ENCODE measurements around the gene TMEM132C. TPM values are rescaled to one million over a fixed set of nuclear protein-coding genes. Genes with fewer than 3 reads are reported as not detected.
"Not testable (repeated sequence)": the region's sequence is repeated elsewhere in the genome, so short reads cannot be mapped to it uniquely, and the experiment has no call there.

TMEM132C gene
- not detected for total RNA-seq

DNA sequence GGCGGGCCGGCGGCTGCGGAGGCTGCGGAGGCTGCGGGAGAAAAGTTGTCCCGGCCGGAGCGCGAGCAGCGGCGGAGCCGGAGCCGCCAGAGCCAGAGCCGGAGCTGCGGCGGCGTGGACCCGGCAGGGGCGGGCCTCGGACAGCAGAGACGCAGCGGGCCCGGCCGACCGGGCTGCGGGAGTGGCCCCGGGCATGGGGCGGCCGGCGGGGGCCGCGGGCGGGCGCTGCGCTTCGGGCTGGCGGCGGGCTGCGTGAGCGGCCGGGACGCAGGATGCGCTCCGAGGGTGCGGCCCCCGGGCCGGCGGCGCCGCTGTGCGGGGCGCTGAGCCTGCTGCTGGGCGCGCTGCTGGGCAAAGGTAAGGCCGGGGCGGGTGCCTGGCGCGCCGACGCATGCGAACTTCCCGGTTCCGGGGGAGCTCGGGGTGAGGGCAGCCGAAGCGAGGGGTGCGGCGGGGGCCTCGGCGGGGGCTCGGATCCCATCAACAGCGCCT is at the start of gene TMEM132C:
TSS of gene TMEM132C (plus strand) at position 40 of the 492 bp plus-strand sequence. CDS start at position 273, 233 bp downstream.
- Mint-ChIP-seq H3K27ac (no peak within 1 kb of the TSS), H3K4me1 (no peaks in the 10 kb centered on the region), H3K36me3 (no peaks in the 10 kb centered on the region), H3K4me3 (no peak within 1 kb of the TSS), H3K27me3 (peaks cover 35% of the 10 kb centered on the region), H3K9me3 (ENCODE audit: low read depth) (peaks cover 2% of the 10 kb centered on the region)
- ATAC-seq: no peak
- CTCF ChIA-PET: no interaction called here
- DNase-seq: no peak

GRCh38 chr12:128224226-128224625 is 42.7 kb upstream of the TMEM132C start:
- Mint-ChIP-seq H3K4me3 (no peak overlapping the region), H3K27me3 (no peaks in the 10 kb centered on the region), H3K9me3 (ENCODE audit: low read depth) (peaks cover 2% of the 10 kb centered on the region), H3K4me1 (no peaks in the 10 kb centered on the region), H3K27ac (no peak overlapping the region), H3K36me3 (no peaks in the 10 kb centered on the region)
- CTCF ChIA-PET: no interaction called here
- DNase-seq (no peak), ATAC-seq (no peak)

DNA sequence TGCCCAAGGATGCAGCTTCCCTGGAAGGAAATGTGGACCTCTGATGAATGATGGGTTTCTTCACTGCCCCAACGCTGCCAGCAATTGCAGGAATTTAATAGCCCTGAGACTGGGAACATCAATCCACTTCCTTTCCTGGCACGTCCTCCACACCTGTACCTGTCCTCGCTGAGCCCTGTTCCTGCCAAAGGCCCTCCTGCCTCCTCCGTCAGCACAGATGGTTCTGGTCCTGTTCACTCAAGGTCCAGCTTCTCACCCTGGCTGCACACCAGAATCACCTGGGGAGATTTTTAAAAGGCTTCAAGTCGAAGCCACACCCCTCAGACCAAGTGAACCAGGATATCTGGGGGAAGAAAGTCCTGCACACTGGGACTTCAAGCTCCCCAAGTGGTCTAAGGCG is 38.4 kb upstream of the TMEM132C start:
- ATAC-seq (no peak), DNase-seq (no peak)
- H3K4me1 Mint-ChIP-seq: no peaks in the 10 kb centered on the region
- no peak overlapping the region for H3K4me3 Mint-ChIP-seq
- CTCF ChIA-PET: no interaction called here
- no peaks in the 10 kb centered on the region for H3K27me3 Mint-ChIP-seq
- no peak overlapping the region for H3K27ac Mint-ChIP-seq
- no peaks in the 10 kb centered on the region for H3K36me3 Mint-ChIP-seq
- peaks cover 8% of the 10 kb centered on the region for H3K9me3 Mint-ChIP-seq (ENCODE audit: low read depth)

DNA sequence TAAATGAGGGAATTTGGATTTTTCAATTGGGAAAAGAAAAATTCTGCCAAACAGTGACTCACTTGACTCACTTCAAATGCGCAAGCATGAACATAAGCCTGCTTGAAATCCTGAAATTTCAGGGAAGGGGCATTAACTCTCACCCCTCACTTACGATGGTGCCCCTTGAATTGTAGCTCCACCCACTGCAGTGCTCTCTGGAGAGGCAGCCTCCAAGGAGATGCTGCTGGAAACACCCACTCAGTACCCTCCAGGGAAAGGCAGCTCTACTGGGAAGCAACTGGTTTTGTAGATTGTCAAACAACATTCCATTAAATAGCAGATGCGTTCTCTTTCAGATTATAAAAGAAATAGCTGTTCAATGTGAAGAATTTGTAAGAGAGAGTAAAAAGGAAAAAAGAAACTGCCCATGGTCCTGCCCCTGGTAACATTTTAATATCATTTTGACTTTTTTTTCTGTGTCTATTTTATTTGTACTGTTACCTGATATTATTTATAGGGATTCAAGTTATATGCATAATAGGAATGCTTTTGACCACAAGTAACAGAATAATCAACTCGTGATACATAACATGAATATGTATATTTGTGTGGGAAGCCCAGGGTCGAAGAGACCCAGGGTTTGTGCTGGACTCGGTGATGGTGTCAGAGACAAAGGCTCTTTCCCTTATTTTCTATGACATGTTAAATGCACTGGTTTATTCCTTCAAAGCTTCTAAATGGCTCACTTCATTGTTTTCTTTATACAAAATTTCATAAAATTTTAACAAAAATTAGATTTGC is 31.1 kb upstream of the TMEM132C start:
- peaks cover 16% of the 10 kb centered on the region for H3K9me3 Mint-ChIP-seq (ENCODE audit: low read depth)
- CTCF ChIA-PET: no interaction called here
- H3K27ac Mint-ChIP-seq: no peak overlapping the region
- H3K4me1 Mint-ChIP-seq: no peaks in the 10 kb centered on the region
- H3K4me3 Mint-ChIP-seq: no peak overlapping the region
- H3K36me3 Mint-ChIP-seq: no peaks in the 10 kb centered on the region
- no peak for DNase-seq
- no peak for ATAC-seq
- H3K27me3 Mint-ChIP-seq: no peaks in the 10 kb centered on the region

DNA sequence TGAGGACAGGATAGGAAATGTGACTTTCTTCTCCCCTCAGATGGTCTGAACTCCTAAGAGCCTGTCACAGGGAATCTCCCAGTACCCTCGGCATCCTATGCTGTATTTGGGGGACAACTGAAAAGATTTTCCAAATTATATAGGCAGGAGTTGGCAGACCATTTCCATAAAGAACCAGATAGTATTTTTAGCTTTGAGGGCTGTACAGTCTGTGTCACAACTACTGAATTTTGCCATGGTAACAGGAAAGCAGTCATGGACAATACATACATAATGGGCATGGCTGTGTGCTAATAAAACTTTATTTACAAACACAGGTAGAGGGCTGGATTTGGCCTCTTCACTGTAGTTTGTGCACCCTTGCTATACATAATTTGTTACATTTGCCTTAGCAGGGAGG is 30.4 kb upstream of the TMEM132C start:
- ATAC-seq: no peak
- no peak overlapping the region for H3K27ac Mint-ChIP-seq
- no peak for DNase-seq
- no peaks in the 10 kb centered on the region for H3K36me3 Mint-ChIP-seq
- H3K4me1 Mint-ChIP-seq: no peaks in the 10 kb centered on the region
- no peaks in the 10 kb centered on the region for H3K27me3 Mint-ChIP-seq
- H3K9me3 Mint-ChIP-seq (ENCODE audit: low read depth): peaks cover 15% of the 10 kb centered on the region
- H3K4me3 Mint-ChIP-seq: no peak overlapping the region
- CTCF ChIA-PET: no interaction called here

GRCh38 chr12:128240745-128241144 is 26.2 kb upstream of the TMEM132C start:
- ATAC-seq (no peak), DNase-seq (no peak)
- Mint-ChIP-seq H3K4me1 (no peaks in the 10 kb centered on the region), H3K4me3 (no peak overlapping the region), H3K27ac (no peak overlapping the region), H3K36me3 (no peaks in the 10 kb centered on the region), H3K9me3 (ENCODE audit: low read depth) (peaks cover 12% of the 10 kb centered on the region), H3K27me3 (no peaks in the 10 kb centered on the region)
- CTCF ChIA-PET: no interaction called here

DNA sequence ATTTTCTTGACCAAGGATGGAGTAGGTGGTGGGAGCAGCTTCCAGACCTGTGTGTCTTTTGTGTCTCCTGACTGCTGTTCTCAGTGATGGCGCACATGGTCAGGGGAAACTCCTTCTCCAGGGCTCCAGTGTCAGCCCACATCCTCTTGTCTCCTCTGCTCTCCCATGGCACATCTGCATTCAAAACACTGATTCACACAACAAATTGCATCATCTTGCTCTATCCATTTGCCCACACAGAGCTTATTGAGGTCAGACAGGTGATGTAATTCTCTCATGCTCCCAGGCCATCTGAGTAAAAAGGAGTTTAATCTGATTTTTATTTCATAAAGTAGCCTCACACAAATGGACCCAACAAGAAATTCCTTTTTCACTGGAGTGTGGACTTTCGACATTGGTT is 21.8 kb upstream of the TMEM132C start:
- H3K4me1 Mint-ChIP-seq: no peaks in the 10 kb centered on the region
- no peak for ATAC-seq
- CTCF ChIA-PET: no interaction called here
- H3K27ac Mint-ChIP-seq: no peak overlapping the region
- H3K9me3 Mint-ChIP-seq (ENCODE audit: low read depth): peaks cover 13% of the 10 kb centered on the region
- DNase-seq: no peak
- no peaks in the 10 kb centered on the region for H3K36me3 Mint-ChIP-seq
- H3K4me3 Mint-ChIP-seq: no peak overlapping the region
- H3K27me3 Mint-ChIP-seq: no peaks in the 10 kb centered on the region

- ATAC-seq: no peak
- H3K4me3 Mint-ChIP-seq: no peak overlapping the region
- peaks cover 10% of the 10 kb centered on the region for H3K9me3 Mint-ChIP-seq (ENCODE audit: low read depth)
- H3K36me3 Mint-ChIP-seq: no peaks in the 10 kb centered on the region
- no peak for DNase-seq
- H3K27me3 Mint-ChIP-seq: no peaks in the 10 kb centered on the region
- no peak overlapping the region for H3K27ac Mint-ChIP-seq
- CTCF ChIA-PET: interaction anchor here (1.1 kb wide), 1 partner anchor 13 kb away, joined by 5 read pairs; no protein-coding TSS in a partner anchor
- no peaks in the 10 kb centered on the region for H3K4me1 Mint-ChIP-seq
Measured at GRCh38 chr12:128245905-128246304, 21.1 kb upstream of the TMEM132C start.

DNA sequence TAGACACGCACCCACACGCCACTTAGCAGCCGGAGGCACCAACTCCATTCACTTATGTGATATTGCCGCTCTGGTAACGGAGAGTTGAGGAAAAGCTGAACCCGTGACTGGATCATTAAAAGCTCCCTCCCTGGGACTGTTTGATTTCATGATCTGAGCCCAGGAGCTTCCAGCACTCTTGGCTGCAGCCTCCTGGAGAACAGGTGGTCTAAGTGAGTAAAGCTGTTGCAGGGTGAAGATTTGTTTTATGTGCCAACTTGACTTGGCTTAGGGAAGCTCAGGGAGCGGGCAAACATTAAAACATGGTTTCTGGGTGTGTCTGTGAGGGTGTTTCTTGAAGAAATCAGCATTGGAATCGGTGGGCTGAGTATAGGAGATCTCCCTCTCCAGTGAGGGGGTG is 16.9 kb upstream of the TMEM132C start:
- Mint-ChIP-seq H3K4me1 (no peaks in the 10 kb centered on the region), H3K4me3 (no peak overlapping the region), H3K36me3 (no peaks in the 10 kb centered on the region), H3K27ac (no peak overlapping the region), H3K9me3 (ENCODE audit: low read depth) (peaks cover 8% of the 10 kb centered on the region), H3K27me3 (no peaks in the 10 kb centered on the region)
- CTCF ChIA-PET: no interaction called here
- ATAC-seq (no peak), DNase-seq (no peak)

- not testable (repeated sequence) for H3K27ac Mint-ChIP-seq, H3K27me3 Mint-ChIP-seq, DNase-seq
Measured at GRCh38 chr12:128253829-128254228, 13.1 kb upstream of the TMEM132C start.

GRCh38 chr12:128258866-128259555 is 8.0 kb upstream of the TMEM132C start:
- H3K4me1 Mint-ChIP-seq: no peaks in the 10 kb centered on the region
- CTCF ChIA-PET: interaction anchor here (0.6 to 1.8 kb wide), 8 partner anchors 10 to 1652 kb away, joined by 3 to 7 read pairs (median 3); no protein-coding TSS in a partner anchor
- no peaks in the 10 kb centered on the region for H3K27me3 Mint-ChIP-seq

More at GRCh38 chr12:128253829-128254228, 13.1 kb upstream of the TMEM132C start:
- H3K9me3 Mint-ChIP-seq (ENCODE audit: low read depth); ATAC-seq; H3K4me1 Mint-ChIP-seq; H3K4me3 Mint-ChIP-seq; H3K36me3 Mint-ChIP-seq; CTCF ChIA-PET: not testable (repeated sequence)

DNA sequence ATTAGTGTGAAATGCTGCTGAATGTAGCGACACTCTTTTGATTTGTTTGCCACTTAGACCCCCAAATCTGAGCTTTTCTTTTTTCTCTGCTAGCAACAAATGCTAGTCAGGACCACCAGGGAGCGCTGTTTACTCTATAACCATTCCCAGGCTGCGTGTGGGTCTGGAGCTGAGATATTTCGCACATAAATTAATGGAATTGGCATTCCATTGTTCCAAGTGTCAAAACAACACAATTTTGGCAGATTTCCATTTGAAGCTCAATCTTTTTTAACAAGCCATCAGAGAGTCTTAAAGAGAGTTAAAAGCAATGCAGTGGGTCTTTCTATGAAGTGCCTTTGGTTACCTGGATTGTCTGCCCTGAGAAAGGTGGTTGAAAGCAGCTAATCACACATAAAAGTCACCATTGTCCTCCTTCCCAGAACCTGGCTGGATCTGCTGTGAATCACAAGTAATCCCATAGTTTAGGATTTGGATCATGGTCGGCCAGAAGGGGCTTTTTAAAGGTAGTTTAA is 7.4 kb upstream of the TMEM132C start:
- H3K27ac Mint-ChIP-seq: no peak overlapping the region
- H3K27me3 Mint-ChIP-seq: no peaks in the 10 kb centered on the region
- CTCF ChIA-PET: interaction anchor here (0.6 to 1.8 kb wide), 8 partner anchors 11 to 1652 kb away, joined by 3 to 7 read pairs (median 3); no protein-coding TSS in a partner anchor
- no peak for ATAC-seq
- H3K4me1 Mint-ChIP-seq: no peaks in the 10 kb centered on the region
- no peaks in the 10 kb centered on the region for H3K36me3 Mint-ChIP-seq
- no peak for DNase-seq
- H3K4me3 Mint-ChIP-seq: no peak overlapping the region
- H3K9me3 Mint-ChIP-seq (ENCODE audit: low read depth): peaks cover 2% of the 10 kb centered on the region

More at GRCh38 chr12:128258866-128259555, 8.0 kb upstream of the TMEM132C start:
- Mint-ChIP-seq H3K9me3 (ENCODE audit: low read depth) (no peaks in the 10 kb centered on the region), H3K27ac (no peak overlapping the region), H3K4me3 (no peak overlapping the region), H3K36me3 (no peaks in the 10 kb centered on the region)
- DNase-seq: no peak
- ATAC-seq: no peak

- Mint-ChIP-seq H3K36me3 (no peaks in the 10 kb centered on the region), H3K4me1 (no peaks in the 10 kb centered on the region), H3K27ac (no peak overlapping the region), H3K9me3 (ENCODE audit: low read depth) (peaks cover 2% of the 10 kb centered on the region), H3K4me3 (no peak overlapping the region), H3K27me3 (peaks cover 11% of the 10 kb centered on the region)
- no peak for ATAC-seq
- DNase-seq: no peak
- CTCF ChIA-PET: no interaction called here
Measured at GRCh38 chr12:128261757-128262156, 5.2 kb upstream of the TMEM132C start.

- no peak for ATAC-seq
- Mint-ChIP-seq H3K27me3 (peaks cover 35% of the 10 kb centered on the region), H3K9me3 (ENCODE audit: low read depth) (peaks cover 2% of the 10 kb centered on the region), H3K27ac (no peak overlapping the region), H3K4me3 (no peak overlapping the region), H3K4me1 (no peaks in the 10 kb centered on the region), H3K36me3 (no peaks in the 10 kb centered on the region)
- DNase-seq: no peak
- CTCF ChIA-PET: no interaction called here
Measured at GRCh38 chr12:128265566-128265965, 1.4 kb upstream of the TMEM132C start.
